NOMO-1 treated with DMSO at 0.1 percent for 48 hours (cell line): ENCODE data around the gene PCDHGA1.
"Not testable (repeated sequence)": the region's sequence is repeated elsewhere in the genome, so short reads cannot be mapped to it uniquely, and the experiment has no call there.

Experiments used
- DNase-seq: peaks from one replicate; lab custom pipeline; 2025; ENCODE audit not compliant: unreplicated experiment; lab: John Stamatoyannopoulos, UW

PCDHGA1 gene

DNA sequence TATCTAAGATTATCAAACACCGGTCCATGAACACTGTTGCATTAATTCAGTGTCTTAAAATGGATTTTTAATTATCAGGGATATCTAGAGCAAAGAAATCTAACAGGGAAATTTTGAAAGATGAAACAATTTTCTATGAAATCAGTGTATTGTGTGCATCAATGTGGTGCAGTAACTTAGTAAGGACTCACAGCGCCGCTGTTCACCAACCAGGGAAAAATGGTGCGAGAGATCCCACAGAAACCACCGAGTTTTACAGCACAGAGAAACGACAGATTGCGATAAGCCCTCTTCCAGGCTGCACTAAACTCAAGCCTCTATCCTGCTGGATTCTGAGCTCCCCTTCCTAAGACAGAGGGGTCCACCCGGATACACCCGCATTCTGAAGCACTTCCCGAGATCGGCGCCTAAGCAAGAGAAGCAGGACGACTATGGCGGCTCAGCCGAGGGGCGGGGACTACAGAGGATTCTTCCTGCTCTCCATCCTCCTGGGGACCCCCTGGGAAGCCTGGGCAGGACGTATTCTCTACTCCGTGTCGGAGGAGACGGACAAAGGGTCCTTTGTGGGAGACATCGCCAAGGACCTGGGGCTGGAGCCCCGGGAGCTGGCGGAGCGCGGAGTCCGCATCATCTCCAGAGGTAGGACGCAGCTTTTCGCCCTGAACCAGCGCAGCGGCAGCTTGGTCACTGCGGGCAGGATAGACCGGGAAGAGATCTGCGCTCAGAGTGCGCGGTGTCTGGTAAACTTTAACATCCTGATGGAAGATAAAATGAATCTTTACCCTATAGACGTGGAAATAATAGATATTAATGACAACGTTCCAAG lies 52.4 kb downstream of the PCDHGA1 start, which contains the start of gene PCDHGA7:
Gene PCDHGA7 (plus strand): TSS at position 274 of the 826 bp plus-strand sequence. CDS start 158 bp downstream, at position 432.
- no peak for DNase-seq

DNA sequence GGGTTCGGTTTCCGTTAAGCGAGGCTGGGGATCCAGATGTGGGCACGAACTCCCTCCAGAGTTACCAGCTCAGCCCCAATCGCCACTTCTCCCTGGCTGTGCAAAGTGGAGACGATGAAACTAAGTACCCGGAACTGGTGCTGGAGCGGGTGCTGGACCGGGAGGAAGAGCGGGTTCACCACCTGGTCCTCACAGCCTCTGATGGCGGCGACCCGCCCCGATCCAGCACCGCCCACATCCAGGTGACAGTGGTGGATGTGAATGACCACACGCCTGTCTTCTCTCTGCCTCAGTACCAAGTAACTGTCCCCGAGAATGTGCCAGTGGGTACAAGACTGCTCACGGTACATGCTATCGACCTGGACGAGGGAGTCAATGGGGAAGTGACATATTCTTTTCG lies 53.0 kb downstream of the PCDHGA1 start:
- no peak for DNase-seq

DNA sequence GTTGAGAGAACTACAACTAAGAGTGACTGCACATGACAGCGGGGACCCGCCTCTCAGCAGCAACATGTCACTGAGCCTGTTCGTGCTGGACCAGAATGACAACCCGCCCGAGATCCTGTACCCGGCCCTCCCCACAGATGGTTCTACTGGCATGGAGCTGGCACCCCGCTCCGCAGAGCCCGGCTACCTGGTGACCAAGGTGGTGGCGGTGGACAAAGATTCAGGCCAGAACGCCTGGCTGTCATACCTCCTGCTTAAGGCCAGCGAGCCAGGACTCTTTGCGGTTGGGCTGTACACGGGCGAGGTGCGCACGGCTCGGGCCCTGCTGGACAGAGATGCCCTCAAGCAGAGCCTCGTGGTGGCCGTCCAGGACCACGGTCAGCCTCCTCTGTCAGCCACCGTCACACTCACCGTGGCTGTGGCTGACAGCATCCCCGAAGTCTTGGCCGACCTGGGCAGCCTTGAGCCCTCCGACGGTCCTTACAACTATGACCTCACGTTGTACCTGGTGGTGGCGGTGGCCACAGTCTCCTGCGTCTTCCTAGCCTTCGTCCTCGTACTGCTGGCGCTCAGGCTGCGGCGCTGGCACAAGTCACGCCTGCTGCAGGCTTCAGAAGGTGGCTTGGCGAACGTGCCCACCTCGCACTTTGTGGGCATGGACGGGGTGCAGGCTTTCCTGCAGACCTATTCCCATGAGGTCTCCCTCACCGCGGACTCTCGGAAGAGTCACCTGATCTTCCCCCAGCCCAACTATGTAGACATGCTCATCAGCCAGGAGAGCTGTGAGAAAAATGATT lies 54.4 kb downstream of the PCDHGA1 start:
- no peak for DNase-seq

DNA sequence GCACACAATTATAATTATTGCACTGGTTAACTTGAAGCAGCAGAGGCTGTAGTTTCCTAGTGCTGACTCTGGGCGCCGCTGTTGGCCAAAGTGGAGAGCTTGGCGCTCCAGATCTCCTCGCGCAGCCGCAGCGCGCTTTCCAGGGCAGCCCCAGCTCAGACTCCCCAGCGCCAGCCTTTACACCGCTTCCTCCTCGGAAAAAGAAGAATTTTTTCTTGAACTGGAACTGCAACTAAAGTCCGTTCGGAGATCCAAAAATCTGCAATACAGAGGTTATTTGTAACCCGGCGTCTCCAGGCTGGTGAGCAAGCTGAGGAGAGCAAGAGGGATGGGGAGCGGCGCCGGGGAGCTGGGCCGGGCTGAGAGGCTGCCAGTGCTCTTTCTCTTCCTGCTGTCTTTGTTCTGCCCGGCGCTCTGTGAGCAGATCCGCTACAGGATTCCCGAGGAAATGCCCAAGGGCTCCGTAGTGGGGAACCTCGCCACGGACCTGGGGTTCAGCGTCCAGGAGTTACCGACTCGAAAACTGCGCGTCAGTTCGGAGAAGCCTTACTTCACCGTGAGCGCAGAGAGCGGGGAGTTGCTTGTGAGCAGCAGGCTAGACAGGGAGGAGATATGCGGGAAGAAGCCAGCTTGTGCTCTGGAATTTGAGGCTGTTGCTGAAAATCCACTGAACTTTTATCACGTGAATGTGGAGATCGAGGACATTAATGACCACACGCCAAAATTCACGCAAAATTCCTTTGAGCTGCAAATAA lies 57.4 kb downstream of the PCDHGA1 start, which contains the start of gene PCDHGB4:
Gene PCDHGB4 (plus strand): TSS at position 142 of the 755 bp plus-strand sequence. CDS start 187 bp downstream, at position 329.
- not testable (repeated sequence) for DNase-seq

DNA sequence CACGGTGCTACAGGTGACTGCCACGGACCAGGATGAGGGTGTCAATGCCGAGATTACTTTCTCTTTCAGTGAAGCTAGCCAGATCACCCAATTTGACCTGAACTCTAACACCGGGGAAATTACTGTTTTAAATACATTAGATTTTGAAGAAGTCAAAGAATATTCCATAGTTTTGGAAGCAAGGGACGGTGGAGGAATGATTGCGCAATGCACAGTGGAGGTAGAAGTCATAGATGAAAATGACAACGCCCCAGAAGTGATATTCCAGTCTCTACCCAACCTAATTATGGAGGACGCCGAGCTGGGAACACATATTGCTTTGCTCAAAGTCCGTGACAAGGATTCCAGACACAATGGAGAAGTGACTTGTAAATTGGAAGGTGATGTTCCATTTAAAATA lies 58.3 kb downstream of the PCDHGA1 start:
- DNase-seq: no peak

DNA sequence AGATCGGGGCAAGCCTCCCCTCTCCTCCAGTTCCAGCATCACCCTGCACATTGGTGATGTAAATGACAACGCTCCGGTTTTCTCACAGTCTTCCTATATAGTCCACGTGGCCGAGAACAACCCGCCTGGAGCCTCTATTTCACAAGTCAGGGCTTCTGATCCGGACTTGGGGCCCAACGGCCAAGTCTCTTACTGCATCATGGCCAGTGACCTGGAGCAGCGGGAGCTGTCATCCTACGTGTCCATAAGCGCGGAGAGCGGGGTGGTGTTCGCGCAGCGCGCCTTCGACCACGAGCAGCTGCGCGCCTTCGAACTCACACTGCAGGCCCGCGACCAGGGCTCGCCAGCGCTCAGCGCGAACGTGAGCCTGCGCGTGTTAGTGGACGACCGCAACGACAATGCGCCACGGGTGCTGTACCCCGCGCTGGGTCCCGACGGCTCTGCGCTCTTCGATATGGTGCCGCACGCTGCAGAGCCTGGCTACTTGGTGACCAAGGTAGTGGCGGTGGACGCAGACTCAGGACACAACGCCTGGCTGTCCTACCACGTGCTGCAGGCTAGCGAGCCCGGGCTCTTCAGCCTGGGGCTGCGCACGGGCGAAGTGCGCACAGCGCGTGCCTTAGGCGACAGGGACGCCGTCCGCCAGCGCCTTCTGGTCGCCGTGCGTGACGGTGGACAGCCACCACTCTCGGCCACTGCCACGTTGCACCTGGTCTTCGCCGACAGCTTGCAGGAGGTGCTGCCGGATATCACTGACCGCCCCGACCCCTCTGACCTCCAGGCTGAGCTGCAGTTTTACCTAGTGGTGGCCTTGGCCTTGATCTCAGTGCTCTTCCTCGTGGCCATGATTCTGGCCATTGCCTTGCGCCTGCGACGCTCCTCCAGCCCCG lies 59.1 kb downstream of the PCDHGA1 start:
- DNase-seq: no peak

DNA sequence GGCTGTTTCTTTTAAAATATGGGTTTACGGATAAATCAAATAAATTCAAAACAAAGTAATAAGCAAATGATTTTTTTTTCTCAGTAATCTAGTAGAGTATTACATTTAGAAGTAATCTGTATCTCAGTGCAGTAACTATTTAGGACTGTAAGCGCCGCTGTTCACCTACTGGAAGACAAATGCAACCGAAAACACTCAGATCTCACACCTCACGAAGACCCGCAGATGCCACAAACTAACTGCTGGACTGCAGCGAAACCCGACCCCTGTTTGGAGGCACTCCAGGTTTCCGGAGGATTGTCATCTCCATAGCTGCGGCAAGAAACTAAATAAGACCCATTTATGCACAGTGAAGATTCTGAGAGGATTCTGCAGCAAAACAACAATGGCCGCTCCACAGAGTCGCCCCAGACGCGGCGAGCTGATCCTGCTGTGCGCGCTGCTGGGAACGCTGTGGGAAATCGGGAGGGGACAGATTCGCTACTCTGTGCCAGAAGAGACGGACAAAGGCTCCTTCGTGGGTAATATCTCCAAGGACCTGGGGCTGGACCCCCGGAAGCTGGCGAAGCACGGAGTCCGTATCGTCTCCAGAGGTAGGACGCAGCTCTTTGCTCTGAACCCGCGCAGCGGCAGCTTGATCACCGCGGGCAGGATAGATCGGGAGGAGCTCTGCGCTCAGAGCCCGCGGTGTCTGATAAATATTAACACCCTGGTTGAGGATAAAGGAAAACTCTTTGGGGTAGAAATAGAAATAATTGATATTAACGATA lies 62.3 kb downstream of the PCDHGA1 start, which contains the start of gene PCDHGA8:
Gene PCDHGA8 (plus strand): TSS at position 205 of the 770 bp plus-strand sequence. CDS start 181 bp downstream, at position 386.
- no peak for DNase-seq

DNA sequence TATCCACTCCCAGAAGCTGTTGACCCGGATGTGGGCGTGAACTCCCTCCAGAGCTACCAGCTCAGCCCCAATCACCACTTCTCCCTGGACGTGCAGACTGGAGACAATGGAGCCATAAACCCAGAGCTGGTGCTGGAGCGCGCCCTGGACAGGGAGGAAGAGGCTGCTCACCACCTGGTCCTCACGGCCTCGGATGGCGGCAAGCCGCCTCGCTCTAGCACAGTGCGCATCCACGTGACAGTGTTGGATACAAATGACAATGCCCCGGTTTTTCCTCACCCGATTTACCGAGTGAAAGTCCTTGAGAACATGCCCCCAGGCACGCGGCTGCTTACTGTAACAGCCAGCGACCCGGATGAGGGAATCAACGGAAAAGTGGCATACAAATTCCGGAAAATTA lies 63.0 kb downstream of the PCDHGA1 start:
- DNase-seq: no peak

DNA sequence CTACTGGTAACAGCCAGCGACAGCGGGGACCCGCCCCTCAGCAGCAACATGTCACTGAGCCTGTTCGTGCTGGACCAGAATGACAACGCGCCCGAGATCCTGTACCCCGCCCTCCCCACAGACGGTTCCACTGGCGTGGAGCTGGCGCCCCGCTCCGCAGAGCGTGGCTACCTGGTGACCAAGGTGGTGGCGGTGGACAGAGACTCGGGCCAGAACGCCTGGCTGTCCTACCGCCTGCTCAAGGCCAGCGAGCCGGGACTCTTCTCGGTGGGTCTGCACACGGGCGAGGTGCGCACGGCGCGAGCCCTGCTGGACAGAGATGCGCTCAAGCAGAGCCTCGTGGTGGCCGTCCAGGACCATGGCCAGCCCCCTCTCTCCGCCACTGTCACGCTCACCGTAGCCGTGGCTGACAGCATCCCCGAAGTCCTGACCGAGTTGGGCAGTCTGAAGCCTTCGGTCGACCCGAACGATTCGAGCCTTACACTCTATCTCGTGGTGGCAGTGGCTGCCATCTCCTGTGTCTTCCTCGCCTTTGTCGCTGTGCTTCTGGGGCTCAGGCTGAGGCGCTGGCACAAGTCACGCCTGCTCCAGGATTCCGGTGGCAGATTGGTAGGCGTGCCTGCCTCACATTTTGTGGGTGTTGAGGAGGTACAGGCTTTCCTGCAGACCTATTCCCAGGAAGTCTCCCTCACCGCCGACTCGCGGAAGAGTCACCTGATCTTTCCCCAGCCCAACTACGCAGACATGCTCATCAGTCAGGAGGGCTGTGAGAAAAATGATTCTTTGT lies 64.3 kb downstream of the PCDHGA1 start:
- DNase-seq: not testable (repeated sequence)

DNA sequence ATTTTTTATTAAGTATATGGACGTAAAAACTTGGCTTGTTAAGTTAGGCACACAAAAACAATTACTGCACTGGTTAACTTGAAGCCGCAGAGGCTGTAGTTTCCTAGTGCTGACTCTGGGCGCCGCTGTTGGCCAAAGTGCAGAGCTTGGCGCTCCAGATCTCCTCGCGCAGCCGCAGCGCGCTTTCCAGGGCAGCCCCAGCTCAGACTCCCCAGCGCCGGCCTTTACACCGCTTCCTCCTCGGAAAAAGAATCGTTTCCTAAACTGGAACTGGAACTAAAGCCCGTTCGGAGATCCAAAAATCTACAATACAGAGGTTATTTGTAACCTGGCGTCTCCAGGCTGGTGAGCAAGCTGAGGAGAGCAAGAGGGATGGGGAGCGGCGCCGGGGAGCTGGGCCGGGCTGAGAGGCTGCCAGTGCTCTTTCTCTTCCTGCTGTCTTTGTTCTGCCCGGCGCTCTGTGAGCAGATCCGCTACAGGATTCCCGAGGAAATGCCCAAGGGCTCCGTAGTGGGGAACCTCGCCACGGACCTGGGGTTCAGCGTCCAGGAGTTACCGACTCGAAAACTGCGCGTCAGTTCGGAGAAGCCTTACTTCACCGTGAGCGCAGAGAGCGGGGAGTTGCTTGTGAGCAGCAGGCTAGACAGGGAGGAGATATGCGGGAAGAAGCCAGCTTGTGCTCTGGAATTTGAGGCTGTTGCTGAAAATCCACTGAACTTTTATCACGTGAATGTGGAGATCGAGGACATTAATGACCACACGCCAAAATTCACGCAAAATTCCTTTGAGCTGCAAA lies 67.6 kb downstream of the PCDHGA1 start, which contains the start of gene PCDHGB5:
Gene PCDHGB5 (plus strand): TSS at position 192 of the 796 bp plus-strand sequence. CDS start 181 bp downstream, at position 373.
- DNase-seq: not testable (repeated sequence)

DNA sequence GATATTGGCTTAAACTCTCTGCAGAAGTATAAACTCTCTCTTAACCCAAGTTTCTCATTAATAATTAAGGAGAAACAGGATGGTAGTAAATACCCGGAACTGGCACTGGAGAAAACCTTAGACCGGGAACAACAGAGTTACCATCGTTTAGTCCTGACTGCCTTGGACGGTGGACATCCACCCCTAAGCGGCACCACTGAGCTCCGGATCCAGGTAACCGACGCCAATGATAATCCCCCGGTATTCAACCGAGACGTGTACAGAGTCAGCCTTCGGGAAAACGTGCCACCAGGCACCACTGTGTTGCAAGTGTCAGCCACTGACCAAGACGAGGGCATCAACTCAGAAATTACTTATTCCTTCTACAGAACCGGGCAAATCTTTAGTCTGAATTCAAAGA lies 68.3 kb downstream of the PCDHGA1 start:
- no peak for DNase-seq

DNA sequence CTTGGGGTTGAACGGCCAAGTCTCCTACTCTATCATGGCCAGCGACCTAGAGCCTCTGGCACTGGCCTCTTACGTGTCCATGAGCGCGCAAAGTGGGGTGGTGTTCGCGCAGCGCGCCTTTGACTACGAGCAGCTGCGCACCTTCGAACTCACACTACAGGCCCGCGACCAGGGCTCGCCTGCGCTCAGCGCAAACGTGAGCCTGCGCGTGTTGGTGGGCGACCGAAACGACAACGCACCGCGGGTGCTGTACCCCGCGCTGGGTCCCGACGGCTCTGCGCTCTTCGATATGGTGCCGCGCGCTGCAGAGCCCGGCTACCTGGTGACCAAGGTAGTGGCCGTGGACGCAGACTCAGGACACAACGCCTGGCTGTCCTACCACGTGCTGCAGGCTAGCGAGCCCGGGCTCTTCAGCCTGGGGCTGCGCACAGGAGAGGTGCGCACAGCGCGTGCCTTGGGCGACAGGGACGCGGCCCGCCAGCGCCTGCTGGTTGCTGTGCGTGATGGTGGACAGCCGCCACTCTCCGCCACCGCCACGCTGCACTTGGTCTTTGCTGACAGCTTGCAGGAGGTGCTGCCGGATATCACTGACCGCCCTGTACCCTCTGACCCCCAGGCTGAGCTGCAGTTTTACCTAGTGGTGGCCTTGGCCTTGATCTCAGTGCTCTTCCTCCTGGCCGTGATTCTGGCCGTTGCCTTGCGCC lies 69.4 kb downstream of the PCDHGA1 start:
- DNase-seq: no peak

DNA sequence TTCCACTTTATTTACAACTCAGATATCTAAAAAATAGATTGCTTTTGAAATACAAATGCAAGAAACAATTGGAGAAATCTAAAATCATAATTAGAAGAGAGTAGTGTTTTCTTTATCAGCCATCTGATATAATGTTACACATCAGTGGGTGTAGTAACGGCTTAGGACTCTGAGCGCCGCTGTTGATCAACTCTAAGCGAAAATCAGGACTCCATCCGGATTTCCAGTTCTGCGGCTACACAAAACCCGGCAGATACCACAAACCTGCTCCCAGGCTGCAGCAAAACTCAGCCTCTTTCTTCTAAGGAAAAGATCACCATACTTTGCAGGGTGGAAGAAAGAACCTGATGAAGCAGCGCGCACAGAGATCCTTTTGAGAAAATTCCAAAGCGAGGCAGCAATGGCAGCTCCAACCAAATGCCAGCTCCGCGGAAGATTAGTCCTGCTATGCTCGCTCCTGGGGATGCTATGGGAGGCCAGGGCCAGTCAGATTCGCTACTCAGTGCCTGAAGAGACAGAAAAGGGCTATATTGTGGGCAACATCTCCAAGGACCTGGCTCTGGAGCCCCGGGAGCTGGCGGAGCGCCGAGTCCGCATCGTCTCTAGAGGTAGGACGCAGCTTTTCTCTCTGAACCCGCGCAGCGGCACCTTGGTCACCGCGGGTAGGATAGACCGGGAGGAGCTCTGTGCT lies 72.4 kb downstream of the PCDHGA1 start, which contains the start of gene PCDHGA9:
Gene PCDHGA9 (plus strand): TSS at position 226 of the 691 bp plus-strand sequence. CDS start 175 bp downstream, at position 401.
- no peak for DNase-seq

DNA sequence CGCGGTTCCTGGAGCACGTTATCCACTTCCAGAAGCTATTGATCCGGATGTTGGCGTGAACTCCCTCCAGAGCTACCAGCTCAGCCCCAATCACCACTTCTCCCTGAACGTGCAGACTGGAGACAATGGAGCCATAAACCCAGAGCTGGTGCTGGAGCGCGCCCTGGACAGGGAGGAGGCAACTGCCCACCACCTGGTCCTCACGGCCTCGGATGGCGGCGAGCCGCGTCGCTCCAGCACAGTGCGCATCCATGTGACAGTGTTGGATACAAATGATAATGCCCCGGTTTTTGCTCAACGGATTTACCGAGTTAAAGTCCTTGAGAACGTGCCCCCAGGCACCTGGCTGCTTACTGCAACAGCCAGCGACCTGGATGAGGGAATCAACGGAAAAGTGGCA lies 73.1 kb downstream of the PCDHGA1 start:
- DNase-seq: no peak

DNA sequence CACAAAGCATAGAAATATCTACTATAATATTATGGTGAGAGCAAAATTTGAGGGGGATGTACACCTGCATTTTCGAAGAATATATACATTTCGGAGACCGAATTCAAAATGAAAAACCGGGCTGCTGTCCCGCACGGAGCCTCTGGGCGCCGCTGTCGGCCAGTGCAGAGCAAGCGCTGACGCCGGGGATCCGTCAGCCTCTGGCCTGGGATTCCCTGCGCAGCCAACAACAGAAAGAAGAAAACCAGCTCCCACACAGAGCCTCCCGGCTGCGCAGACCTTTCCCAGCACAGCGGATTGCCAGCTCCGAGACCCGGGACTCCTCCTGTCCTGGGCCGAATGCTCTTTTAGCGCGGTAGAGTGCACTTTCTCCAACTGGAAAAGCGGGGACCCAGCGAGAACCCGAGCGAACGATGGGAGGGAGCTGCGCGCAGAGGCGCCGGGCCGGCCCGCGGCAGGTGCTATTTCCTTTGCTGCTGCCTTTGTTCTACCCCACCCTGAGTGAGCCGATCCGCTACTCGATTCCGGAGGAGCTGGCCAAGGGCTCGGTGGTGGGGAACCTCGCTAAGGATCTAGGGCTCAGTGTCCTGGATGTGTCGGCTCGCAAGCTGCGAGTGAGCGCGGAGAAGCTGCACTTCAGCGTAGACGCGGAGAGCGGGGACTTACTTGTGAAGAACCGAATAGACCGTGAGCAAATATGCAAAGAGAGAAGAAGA lies 77.6 kb downstream of the PCDHGA1 start, which contains the start of gene PCDHGB6:
Gene PCDHGB6 (plus strand): TSS at position 232 of the 716 bp plus-strand sequence. CDS start 182 bp downstream, at position 414.
- DNase-seq: peak; percentile 27
